Heart left ventricle (tissue), 13 donors: ENCODE data around the gene CELF4.

Source experiments
- CTCF ChIP-seq, 12 donors: fragments of 200-600 bp; sonication (generic) in 4 of 12; IDR thresholded peaks; one replicate each; pipeline versions ENCODE4 v1.5.0 to v1.8.0; 2018 to 2022; ENCODE audit warnings: antibody characterized with exemption in 12 of 12, mild to moderate bottlenecking in 5 of 12
- POLR2A ChIP-seq, 2 donors: fragments of 450-650 bp; IDR thresholded peaks; one replicate each; pipeline ENCODE4 v1.6.1; 2017; ENCODE audit warnings: antibody characterized with exemption in 2 of 2, mild to moderate bottlenecking in 2 of 2, moderate library complexity in 2 of 2
- donor health status: ischemic (EF 13 %, LVEDD 7.1; RV severe dilation, severe dysfunction).
- donor health status: DM: no; HTN: yes; CAD: no.
- donor health status: DM: no; HTN: no; CAD: no.
- donor health status: ischemic (EF 25% LVEDD 6.9; RV normal size, moderate dysfunction).
- donor health status: ischemic (EF 25% LVEDD 5.7; RV mildly dilated, moderate dysfunction).
- donor health status: ischemic (EF 35%, LVEDD 5.7; RV mildly dilated, moderate dysfunction).
- donor health status: nonischemic (EF 11% LVEDD 7.7; RV severe dilation, severe dysfunction).
- donor health status: DM: yes; HTN: yes; CAD: no.
- donor health status: PGD.
- donor health status: ischemic (EF 29% LVEDD 5.4; RV normal size, mild dysfunction).
- donor health status: nonischemic (EF 23%, LVEDD 6.1; RV moderate dilation, normal function).

GRCh38 chr18:37284260-37284659 is 281.3 kb downstream of the CELF4 start:
- TF ChIP-seq CTCF (IDR thresholded peaks at IDR 0.05) (no peak), POLR2A (IDR thresholded peaks at IDR 0.05) (no peak)
